ENCODE measurements around the gene TMEM187. TPM values are rescaled to one million over a fixed set of nuclear protein-coding genes. Genes with fewer than 3 reads are reported as not detected.

Gene TMEM187
- total and polyA plus RNA-seq, 2 of the 4 experiments (the other 2 are of a cell fraction) = 3.4 to 6.2 TPM

DNA sequence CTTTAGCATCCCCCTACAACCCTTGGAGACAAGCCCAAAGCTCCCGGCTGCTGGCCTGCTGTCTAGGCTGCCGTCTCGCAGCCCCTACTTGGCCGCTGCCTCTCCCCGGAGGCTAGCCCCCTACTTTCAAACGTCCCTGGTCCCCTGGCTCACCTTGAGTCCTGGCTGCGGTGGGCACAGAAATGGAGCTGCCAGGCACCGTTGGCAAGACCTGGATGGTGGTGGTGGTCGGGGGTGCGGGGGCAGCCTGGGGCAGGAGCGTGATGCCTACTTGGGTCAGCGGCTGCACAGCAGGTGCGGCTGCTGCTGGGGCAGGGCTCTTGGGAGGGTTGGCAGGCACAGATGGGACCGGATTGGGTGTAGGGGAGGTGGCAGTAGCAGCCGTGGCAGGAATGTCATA, 12.9 kb upstream of the TMEM187 start:
- CTCF ChIA-PET = no interaction called here

More for the DNA sequence above, 12.9 kb upstream of the TMEM187 start:
- no TSS peak for BruUV-seq (replicated peaks)
- intact Hi-C loops (cut with micrococcal nuclease) = no loop called here
- no peak overlapping the region for H3K9ac ChIP-seq (ENCODE audit: low read depth, low read length)
- no peaks in the 10 kb centered on the region for H3K9me1 ChIP-seq (ENCODE audit: insufficient read depth, low read length)
- H2BK20ac ChIP-seq (ENCODE audit: low read depth, low read length) = no peak overlapping the region
- H2BK5ac ChIP-seq (ENCODE audit: low read depth, low read length, poor library complexity, severe bottlenecking) = no peak overlapping the region
- DNase-seq = no peak
- H3K79me1 ChIP-seq (ENCODE audit: low read depth in 1 of 2, low read length in 2 of 2) = peaks cover 5 to 9% of the 10 kb centered on the region in 2 experiments
- no peaks in the 10 kb centered on the region for H3K4me1 ChIP-seq (ENCODE audit: control insufficient read depth, insufficient read depth, low read length)
- no peak overlapping the region for H2BK120ac ChIP-seq (ENCODE audit: low read depth, low read length)
- POLR2A ChIA-PET (ENCODE audit: unreplicated experiment) = no interaction called here
- in situ Hi-C loops (cut with MboI; ENCODE audit: low sequenced_read_pairs) = loop anchor here (10.0 kb wide), 1 partner anchor 195 kb away; the partner anchor contains the start of gene PLXNB3
- H3K27me3 ChIP-seq (ENCODE audit: control insufficient read depth, insufficient read depth, low read length) = no peaks in the 10 kb centered on the region
- no peak overlapping the region for H3K4ac ChIP-seq (ENCODE audit: low read depth, low read length)
- H4K5ac ChIP-seq (ENCODE audit: low read depth, low read length) = no peak overlapping the region
- H3K27ac ChIP-seq (ENCODE audit: insufficient read depth, low read length) = no peak overlapping the region
- no peak overlapping the region for H3K4me3 ChIP-seq (ENCODE audit: insufficient read depth, low read depth, low read length)
- H2BK15ac ChIP-seq (ENCODE audit: low read depth, low read length) = no peak overlapping the region
- no peak overlapping the region for H3K23ac ChIP-seq (ENCODE audit: low read depth, low read length)
- H3K14ac ChIP-seq (replicated peaks; ENCODE audit: low read depth, low read length) = no peak overlapping the region
- H3K4me2 ChIP-seq (ENCODE audit: low read depth, low read length) = no peak overlapping the region
- H4K20me1 ChIP-seq (ENCODE audit: insufficient read depth, low read length) = peaks cover 20% of the 10 kb centered on the region
- TF ChIP-seq CEBPB (IDR thresholded peaks at IDR 0.05; ENCODE audit: low read depth, low read length) (no peak), CHD1 (IDR thresholded peaks at IDR 0.05; ENCODE audit: low read depth, low read length) (no peak)
- TF ChIP-seq, protein P1, sequence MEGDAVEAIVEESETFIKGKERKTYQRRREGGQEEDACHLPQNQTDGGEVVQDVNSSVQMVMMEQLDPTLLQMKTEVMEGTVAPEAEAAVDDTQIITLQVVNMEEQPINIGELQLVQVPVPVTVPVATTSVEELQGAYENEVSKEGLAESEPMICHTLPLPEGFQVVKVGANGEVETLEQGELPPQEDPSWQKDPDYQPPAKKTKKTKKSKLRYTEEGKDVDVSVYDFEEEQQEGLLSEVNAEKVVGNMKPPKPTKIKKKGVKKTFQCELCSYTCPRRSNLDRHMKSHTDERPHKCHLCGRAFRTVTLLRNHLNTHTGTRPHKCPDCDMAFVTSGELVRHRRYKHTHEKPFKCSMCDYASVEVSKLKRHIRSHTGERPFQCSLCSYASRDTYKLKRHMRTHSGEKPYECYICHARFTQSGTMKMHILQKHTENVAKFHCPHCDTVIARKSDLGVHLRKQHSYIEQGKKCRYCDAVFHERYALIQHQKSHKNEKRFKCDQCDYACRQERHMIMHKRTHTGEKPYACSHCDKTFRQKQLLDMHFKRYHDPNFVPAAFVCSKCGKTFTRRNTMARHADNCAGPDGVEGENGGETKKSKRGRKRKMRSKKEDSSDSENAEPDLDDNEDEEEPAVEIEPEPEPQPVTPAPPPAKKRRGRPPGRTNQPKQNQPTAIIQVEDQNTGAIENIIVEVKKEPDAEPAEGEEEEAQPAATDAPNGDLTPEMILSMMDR (conservative IDR thresholded peaks at IDR 0.05; ENCODE audit: low read depth, low read length) = no peak
- peaks cover 85% of the 10 kb centered on the region for H3K36me3 ChIP-seq (ENCODE audit: control insufficient read depth, insufficient read depth, low read length)
- no peak overlapping the region for H3K18ac ChIP-seq (ENCODE audit: low read depth, low read length)
- no peak for ATAC-seq (ENCODE audit: low read depth)
- whole genome bisulfite sequencing, 2 experiments (ENCODE audit: extremely low coverage in 2 of 2, insufficient read length in 1 of 2) = 85% methylated on average over 6 of the region's 15 CpGs; no CpG with 5 or more reads in 1 of the 2 experiments
- no peak overlapping the region for H2AK9ac ChIP-seq (replicated peaks; ENCODE audit: low read depth, low read length, poor library complexity)
- H3K56ac ChIP-seq (ENCODE audit: extremely low read depth, insufficient read depth, low read length) = no peak overlapping the region
- H2AK5ac ChIP-seq (ENCODE audit: low read depth, low read length) = no peak overlapping the region
- no peaks in the 10 kb centered on the region for H3K9me3 ChIP-seq (ENCODE audit: control insufficient read depth, insufficient read depth, low read length)
- dilution Hi-C loops (cut with HindIII; ENCODE audit: low sequenced_read_pairs, unreplicated experiment) = no loop called here
- H4K8ac ChIP-seq (ENCODE audit: low read depth in 2 of 2, low read length in 2 of 2) = no peak overlapping the region
- no peak overlapping the region for H2AFZ ChIP-seq (replicated peaks; ENCODE audit: low read length, poor library complexity)
- no peak overlapping the region for H4K91ac ChIP-seq (ENCODE audit: insufficient read depth, low read depth, low read length)

Data from IMR-90 (cell line).